GM12873 (cell line): ENCODE measurements around the gene CACTIN.

ENCODE experiments used
- TF ChIP-seq, protein P1 (sequence below): IDR thresholded peaks from 2 replicates; pipeline ENCODE4 v1.5.1; 2012; ENCODE audit warnings: low read depth, mild to moderate bottlenecking, moderate library complexity, low read length, control low read depth; ENCODE audit not compliant: insufficient read depth; ENCODE audit errors: missing control alignments

CACTIN gene

DNA sequence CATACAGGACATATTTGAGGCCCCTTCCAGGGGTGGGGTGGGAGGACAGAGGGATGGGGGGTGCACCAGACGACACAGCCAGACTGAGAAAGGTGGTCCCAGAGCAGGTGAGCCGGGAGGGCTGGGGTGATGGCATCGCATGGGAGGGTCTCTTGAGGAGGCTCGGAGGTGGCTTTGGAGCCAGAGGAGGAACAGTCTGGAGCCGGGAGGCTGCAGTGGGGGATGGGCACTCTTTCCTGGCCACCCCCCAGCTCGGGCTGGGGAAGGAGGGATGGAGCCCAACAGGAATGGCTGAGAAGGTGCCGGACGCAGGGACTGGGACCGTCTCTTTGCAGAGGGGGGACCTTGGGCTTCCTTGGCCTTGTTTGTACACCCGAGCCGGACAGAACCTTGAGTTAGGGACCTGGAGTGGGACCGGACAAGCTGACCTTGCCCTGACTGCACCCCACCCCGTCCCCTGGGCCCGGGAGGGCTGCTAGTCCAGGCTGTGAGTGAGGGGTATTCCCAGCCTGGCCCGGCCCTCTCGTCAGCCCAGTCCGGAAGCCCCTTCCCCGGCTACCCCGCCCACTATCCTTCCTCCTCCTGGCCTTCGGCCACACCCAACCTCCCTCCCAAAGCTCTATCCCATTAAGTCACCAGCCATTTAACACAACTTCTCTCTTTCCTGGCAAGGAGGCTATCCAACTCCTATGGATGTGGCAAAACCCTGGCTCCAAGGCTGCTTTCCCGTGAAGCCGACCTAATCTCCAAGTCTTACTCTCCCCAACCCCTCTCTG is 19.1 kb downstream of the CACTIN start:
- TF ChIP-seq, protein P1, sequence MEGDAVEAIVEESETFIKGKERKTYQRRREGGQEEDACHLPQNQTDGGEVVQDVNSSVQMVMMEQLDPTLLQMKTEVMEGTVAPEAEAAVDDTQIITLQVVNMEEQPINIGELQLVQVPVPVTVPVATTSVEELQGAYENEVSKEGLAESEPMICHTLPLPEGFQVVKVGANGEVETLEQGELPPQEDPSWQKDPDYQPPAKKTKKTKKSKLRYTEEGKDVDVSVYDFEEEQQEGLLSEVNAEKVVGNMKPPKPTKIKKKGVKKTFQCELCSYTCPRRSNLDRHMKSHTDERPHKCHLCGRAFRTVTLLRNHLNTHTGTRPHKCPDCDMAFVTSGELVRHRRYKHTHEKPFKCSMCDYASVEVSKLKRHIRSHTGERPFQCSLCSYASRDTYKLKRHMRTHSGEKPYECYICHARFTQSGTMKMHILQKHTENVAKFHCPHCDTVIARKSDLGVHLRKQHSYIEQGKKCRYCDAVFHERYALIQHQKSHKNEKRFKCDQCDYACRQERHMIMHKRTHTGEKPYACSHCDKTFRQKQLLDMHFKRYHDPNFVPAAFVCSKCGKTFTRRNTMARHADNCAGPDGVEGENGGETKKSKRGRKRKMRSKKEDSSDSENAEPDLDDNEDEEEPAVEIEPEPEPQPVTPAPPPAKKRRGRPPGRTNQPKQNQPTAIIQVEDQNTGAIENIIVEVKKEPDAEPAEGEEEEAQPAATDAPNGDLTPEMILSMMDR = no peak

DNA sequence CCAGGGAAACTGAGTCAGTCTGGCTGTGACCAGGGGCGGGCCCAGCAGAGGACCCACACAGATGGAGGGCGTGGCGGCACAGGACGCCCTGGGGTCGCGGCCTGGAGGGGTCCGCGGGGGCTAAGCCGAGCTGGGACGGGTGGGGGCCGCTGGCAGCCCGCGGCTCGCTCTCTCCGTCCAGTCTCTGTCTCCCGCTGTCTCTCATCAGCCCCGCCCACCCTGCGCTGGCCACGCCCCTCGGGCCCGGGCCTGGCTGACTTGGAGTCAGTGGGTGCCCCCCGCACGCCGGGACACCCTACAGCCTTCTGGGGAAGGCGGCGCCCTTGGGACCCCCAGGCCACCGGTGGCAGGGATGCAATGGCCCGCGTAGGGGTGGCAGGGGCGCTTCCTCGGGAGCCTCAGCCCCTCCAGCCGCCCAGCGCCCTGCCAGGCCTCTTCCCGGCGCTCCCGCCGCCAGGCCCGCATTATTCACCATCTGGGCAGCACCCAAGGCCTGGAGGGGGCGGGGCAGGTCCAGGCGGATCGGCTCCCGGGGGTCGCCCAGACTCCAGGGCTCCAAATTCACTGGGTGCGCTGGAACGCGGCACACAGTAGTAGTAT is 19.8 kb downstream of the CACTIN start, which contains the start of gene TBXA2R:
TSS of gene TBXA2R (minus strand) at position 186 of the 600 bp plus-strand sequence. CDS start 6,241 bp downstream, outside the sequence.
- TF ChIP-seq, protein P1 = no peak

DNA sequence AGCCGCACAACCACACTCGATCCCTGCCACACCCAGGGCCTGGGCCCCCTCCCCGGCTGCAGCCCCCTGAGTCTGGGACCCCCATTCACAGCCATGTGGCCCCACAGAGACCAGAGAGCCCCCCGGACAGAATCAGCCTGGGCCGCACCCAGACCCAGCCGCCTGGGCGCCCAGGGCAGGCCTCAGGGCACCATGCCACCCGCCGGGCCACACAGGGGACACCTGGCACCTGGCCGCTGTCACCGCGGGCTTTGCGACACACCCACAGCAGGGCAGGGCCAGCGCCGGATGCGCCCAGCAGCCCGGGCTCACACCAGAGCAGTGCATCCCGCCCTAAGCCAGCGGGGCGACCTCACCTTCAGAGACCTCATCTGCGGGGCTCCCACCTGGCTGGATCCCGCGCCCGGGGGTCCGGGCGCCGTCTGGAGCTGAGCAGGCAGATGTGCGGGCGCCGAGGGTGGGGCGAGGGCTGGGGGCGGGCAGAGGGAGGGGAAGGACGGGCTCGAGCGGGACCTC is 20.4 kb downstream of the CACTIN start:
- TF ChIP-seq, protein P1 = no peak

DNA sequence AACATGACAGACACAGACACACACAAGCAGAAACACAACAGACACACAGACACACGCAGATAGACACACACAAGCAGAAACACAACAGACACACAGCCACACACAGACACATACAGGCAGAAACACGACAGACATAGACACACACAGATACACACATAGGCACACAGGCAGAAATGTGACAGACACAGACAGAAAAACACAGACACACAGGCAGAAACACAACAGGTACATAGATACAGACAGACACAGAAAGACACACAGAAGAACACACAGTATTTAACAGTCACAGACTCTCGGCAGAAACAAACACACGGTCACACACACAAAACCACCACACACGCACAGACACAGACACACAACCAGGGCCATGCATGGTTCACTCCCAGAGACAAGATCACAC is 20.8 kb downstream of the CACTIN start:
- TF ChIP-seq, protein P1 = no peak

DNA sequence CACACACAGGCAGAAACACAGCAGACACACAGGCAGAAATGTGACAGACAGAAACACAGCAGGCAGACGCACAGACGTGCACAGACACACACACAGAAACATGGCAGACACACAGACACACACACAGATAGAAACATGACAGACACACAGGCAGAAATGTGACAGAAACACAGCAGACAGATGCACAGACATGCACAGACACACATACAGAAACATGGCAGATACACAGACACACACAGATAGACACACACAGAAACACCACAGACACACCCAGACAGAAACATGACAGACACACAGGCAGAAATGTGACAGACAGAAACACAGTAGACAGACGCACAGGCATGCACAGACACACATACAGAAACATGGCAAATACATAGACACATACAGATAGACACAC is 21.2 kb downstream of the CACTIN start:
- TF ChIP-seq, protein P1 = no peak

DNA sequence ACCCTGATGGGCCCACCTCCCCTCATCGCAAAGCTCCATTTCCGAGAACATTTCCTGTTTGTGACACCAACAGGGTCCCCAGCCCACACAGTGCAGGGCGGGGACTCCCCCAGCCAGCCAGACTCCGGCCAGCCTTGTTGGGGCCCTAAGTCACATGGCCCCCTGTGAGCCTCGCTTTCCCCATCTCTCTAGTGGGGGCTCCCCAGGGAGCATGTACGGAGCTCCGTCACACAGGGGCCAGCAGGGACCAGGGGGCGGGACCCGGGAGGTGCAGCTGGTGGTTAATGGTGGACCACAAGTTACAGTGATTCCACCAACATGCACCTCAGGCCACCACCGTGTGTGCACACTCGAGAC is 21.6 kb downstream of the CACTIN start:
- TF ChIP-seq, protein P1 = no peak

DNA sequence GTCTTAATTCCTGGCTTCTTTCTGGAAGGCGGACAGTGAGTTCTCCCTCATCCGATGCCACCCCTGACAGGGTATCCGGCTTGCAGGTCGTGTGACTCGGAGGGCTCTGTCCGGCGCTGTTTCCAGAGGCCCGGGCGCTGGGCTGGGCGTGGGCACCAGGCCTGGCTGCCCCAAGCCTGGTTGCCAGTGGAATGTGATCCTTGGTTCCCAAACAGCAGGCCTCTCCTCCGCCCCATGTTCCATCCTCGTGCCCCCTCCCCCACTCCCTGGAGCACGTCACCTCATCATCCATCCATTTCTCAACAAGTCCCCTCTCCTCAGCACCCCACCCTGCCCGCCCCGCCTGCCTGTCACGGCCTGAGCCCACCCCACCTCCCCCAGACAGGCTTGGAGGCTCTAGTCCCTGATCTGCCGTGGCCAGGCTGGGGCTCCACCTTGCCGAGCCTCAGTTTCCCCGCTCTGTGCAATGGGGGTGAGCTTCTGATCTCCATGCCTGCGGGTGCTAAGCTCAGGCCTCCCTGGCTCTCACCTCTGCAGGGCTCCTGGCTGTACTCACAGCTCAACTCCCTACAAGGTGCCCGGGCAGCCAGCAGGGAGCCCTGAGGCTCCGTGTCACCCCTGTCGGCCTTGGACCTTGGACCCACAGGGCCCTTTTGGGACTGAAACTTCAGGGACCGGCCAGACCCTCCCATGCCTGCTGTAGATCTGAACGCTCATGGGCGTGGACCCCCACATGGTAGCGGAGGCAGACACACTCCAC is 22.2 kb downstream of the CACTIN start:
- TF ChIP-seq, protein P1 = no peak
